AG08395 (cell line): ENCODE results near the gene CRTC1.

Experiments
- DNase-seq: peaks from one replicate; pipeline ENCODE4 v3.0.0; 2012; ENCODE audit warnings: mixed read lengths, low spot score

Gene CRTC1

GRCh38 chr19:18683109-18683957 is at the start of gene CRTC1:
TSS of gene CRTC1 (plus strand) at chr19:18683680. CDS start at chr19:18683703, 23 bp downstream.
- DNase-seq, result peak; percentile 100

- no peak for DNase-seq
Observed at GRCh38 chr19:18634612-18635297, 48.7 kb upstream of the CRTC1 start.

DNA sequence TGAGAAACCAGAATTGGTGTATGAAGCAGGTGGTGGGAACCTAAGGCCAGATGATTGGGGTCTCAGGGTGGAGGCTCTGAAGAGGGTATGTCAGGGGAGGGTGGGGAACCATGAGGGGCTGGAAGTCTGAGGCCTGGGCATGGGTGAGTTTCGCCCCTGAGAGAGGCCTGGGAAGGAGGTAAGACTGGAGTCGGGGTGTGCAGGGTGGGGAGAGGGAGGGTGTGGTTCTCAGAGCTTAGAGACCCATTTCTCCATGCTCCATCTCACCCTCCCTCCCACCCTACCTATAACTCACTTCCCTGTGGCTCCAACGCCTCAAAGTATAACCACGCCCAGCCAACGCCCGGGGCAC is 47.7 kb upstream of the CRTC1 start:
- no peak for DNase-seq

GRCh38 chr19:18636183-18636968 is 47.1 kb upstream of the CRTC1 start:
- peak; percentile 99 for DNase-seq

GRCh38 chr19:18636969-18637629 is 46.4 kb upstream of the CRTC1 start, which contains the start of gene KLHL26:
TSS of gene KLHL26 (plus strand) at chr19:18637028. CDS start at chr19:18637055, 27 bp downstream.
- no peak for DNase-seq

DNA sequence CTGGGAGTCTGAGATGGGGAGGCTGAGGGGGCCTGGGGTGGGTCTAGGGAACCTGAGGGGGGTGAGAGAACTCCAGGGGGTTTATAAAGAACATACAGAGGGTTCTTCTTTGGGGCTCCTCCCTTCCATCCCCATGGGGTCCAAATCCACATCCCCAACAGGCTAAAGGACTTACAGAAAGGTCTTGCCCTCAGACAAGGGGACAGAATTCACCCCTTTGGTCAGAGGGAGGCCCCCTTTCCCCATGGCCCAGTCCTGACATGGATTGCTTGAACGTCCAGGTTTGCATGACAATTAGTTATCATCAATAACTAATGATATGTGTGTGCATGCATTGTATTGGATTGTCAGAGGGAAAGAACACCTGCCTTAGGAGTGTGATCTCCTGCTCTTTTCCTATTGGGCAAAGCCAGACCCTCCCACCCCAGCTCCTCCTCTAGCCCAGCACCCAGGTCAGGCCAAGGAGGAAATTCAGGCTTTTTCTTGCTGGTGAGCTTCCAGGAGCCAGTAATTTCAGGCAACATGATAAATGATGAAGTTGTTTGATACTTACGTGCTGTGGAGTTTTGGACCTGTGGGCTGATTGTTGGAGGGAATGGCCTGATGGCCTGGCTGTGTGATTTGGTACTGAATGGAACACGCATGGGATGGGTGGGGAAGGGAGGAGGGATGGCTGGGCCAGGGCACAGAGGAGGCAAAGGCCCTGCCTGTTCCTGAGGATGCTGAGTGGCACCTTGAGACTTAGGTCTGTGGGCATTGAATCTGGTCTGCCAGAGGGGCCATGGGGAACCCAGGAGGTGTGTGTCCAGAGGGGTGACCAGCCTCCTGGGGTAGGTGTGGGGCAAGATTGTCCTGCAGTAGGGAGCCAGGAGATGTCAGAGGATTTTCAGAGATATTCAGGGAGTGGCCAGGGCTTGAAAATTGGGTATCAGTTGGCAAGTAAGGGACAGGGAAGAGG is 45.5 kb upstream of the CRTC1 start:
- DNase-seq, result no peak

- DNase-seq, result no peak
Observed at GRCh38 chr19:18639706-18640243, 43.7 kb upstream of the CRTC1 start.

DNA sequence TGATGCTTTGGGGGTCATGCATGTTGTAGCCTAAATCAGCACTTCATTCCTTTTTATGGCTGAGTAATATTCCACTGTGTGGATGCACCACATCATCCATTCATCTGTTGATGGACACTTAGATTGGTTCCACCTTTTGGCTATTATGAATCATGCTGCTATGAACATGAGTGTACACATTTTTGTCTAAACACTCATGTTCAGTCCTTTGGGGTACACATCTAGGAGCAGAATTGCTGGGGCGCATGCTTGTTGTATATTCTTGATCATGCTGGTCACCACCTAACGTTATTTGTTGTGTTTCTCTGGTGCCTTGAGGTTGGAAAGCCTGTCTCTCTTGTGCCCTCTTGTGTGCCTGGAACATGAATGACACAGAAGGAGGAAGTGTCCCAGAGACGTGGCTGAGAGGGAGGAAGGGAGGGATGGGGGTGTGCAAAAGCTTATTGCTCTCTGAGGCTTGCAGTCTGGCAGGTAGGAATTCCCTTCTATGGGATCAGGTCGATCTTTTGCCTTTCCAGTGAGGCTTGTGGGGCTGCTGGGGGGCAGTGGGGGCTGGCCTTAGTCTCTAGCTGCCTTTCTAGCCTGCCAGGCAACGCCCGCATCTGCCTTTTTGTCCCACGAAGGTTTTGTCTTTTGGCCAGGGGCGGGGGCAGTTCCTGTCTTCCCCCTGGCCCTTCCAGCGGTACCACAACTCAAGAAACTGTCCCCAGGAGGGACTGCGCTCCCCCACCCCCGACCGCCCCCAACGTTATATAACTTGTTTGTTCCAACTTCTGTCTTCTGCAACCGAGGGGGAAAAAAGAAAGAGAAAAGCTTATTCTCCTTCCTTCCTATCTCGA is 39.1 kb upstream of the CRTC1 start:
- DNase-seq, result no peak

GRCh38 chr19:18645035-18645511 is 38.4 kb upstream of the CRTC1 start:
- no peak for DNase-seq

DNA sequence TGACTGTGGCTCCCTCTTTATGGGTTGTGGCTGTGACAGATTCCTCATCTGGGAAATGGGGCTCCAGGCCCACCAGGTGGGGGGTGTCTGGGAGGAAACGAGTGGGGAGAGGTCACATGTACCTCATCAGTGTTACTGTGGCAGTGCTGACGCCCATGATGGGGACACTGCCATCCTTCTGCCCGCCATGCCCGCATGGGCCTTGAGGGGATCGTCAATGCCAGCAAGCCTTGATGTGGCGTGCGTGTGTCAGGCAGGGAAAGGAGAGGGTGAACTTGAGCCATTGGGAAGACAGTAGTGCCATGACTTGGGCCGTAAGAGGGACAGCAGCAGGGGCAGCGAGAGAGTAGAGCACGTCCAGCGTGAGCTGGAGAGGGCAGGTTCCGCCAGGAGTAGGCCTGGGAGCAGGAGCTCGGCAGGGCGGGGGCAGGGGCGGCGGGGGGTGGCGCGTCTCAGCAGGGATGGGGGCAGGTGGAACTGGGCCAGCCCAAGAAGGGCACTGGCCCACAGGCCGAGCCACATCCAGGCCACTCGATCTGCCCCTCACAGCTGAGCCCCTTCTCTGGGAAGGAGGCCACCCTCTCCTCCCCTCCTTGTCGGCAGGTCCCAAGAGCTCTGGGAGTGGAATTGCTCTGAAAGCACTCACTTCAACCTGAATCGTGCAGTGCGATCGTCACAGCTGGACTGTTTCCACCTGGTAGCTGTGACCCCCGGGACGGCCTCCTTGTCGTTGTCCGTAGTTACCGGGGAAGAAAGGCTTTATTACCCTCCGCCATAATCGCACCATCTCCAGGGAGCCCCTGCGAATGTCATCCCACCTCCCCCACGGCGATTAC is 36.7 kb upstream of the CRTC1 start:
- no peak for DNase-seq

- DNase-seq, result no peak
Observed at GRCh38 chr19:18647371-18647767, 36.1 kb upstream of the CRTC1 start.

GRCh38 chr19:18647807-18648206 is 35.7 kb upstream of the CRTC1 start:
- DNase-seq, result no peak

GRCh38 chr19:18648973-18649315 is 34.5 kb upstream of the CRTC1 start:
- DNase-seq, result peak; percentile 41

DNA sequence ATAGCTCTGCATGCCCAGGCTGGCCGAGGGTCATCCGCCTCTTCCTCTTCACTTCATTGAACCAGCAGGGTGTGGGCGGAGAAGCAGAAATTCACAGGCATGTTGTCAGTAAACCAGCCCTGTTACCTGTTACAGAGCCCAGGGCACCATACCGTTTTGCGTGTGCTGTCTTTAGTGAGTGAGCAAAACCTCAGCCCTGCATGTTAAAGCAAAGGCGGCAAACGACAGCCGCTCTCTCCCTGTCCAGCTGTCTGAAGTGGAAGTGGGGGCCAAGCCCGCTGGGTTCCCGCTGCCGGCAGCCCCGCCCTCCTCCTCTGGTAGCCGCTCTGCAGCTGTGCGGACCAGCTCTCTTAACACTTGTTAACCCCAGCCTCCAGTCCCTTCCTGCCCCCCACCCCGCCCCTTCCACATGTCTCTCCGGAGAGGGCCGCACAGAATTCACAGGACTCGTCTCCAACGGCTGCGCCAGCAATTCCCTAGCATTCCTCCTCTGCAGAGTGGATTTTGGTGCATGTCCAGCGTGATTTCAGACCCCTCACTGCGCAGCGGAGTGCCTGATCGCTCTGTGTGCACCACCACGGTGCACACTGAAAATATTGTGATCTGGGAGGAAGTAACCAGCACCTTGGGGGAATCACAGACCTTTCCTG is 34.0 kb upstream of the CRTC1 start:
- DNase-seq, result peak; percentile 34

- peak; percentile 46 for DNase-seq
Observed at GRCh38 chr19:18650021-18650390, 33.5 kb upstream of the CRTC1 start.

DNA sequence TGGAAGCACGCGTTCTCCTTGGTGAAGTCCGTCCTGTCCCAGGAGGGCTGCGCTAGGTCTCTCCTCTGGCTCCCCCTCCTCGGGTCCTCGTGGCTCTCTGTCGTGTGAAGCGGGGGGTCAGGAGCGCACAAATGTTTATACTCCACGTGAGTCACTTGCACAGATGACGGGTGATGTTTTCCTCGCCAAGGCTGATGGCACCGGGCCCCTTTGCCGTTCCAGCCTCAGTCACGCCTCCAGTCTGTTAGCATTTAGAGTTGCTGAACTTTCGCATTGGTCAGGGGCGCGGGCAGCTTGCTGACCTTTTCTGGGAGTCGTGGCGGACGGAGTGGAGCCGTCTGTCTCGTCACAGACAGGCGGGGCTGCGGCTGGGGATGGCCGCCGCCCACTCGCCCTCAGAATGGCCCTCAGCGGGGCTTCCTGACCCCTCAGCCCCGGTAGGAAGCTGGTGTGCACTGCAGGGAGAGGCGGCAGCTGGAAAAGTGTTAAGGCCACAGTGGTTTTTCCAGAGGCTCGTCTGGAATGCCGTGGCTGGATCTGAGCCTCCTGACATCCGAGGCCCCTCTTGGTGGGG is 32.9 kb upstream of the CRTC1 start:
- DNase-seq, result peak; percentile 77

DNA sequence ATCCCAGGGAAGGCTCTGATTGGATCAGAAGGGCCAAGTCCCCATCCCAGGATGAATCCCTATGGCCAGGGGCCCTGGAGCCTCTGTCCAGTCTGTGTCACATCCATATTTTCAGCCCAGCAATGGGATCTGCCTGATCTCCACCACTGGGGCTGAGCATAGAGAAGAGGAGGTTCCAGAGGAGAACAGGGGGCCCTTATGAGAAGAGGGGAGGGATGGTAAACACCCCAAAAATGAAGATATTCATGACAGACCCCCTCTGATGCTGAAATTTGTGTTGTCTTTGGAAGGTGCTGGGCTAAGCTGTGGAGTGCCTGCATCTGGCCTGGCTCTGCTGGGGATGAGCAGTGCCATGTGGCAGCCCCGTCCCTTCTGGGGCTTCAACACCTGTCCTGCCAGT is 32.2 kb upstream of the CRTC1 start:
- no peak for DNase-seq

DNA sequence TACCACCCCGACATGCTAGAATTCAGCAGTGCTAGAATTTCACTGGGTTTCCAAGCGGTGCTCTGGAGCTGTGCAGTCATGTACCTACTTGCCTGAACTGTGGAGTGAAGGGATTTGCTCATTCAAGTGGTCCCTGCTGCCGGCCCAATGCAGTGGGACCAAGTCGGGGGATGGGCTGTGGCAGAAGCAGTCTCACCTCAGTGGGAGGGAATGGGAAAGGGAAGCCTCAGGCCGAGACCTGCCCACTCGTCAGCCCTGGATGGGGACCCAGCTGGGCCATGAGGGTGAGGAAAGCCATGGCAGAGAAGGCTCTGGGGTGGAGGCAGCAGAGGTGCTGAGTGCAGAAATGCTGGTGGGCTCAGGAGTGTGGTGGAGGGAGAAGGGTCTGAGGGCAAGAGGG is 31.7 kb upstream of the CRTC1 start:
- no peak for DNase-seq
